WTC11 (cell line): Measurements from ENCODE around the gene SLC6A16. TPM values are rescaled to one million over a fixed set of nuclear protein-coding genes. Genes with fewer than 3 reads are reported as not detected.

Source experiments
- ATAC-seq: fragments of 200-7000 bp; cut with Tn5 transposase; 2 replicates; pipeline ENCODE4 v1.10.0; 2021; ENCODE audit warnings: mild to moderate bottlenecking, moderate library complexity
- CTCF ChIA-PET: fragments of 300-600 bp; sonication (Branson Sonifier 250); formaldehyde crosslinking; loops from one replicate; lab custom pipeline; 2021; ENCODE audit warnings: antibody characterized with exemption; lab: Charles Lee
- POLR2A ChIA-PET: fragments of 350-600 bp; sonication (Branson Sonifier 250); formaldehyde crosslinking; loops from one replicate; lab custom pipeline; 2021; ENCODE audit warnings: antibody characterized with exemption; lab: Charles Lee
- DNase-seq: peaks from one replicate; pipeline ENCODE4 v3.0.0; 2021; ENCODE audit warnings: low spot score
- H3K27ac Mint-ChIP-seq: 2 replicates; pipeline ENCODE4 v1.8.0; 2021; ENCODE audit warnings: mixed read lengths
- H3K27me3 Mint-ChIP-seq: 2 replicates; pipeline ENCODE4 v1.8.0; 2021; ENCODE audit warnings: low read depth, mild to moderate bottlenecking, moderate library complexity, mixed read lengths
- H3K36me3 Mint-ChIP-seq: 2 replicates; pipeline ENCODE4 v1.8.0; 2021; ENCODE audit warnings: mixed read lengths
- H3K4me1 Mint-ChIP-seq: 2 replicates; pipeline ENCODE4 v1.8.0; 2022; ENCODE audit warnings: mixed read lengths
- H3K4me3 Mint-ChIP-seq: 2 replicates; pipeline ENCODE4 v1.8.0; 2021; ENCODE audit warnings: mild to moderate bottlenecking, moderate library complexity, mixed read lengths
- H3K9me3 Mint-ChIP-seq: 2 replicates; pipeline ENCODE4 v1.8.0; 2021; ENCODE audit warnings: mixed read lengths
- FOXK1 ChIP-seq: sonication (generic); formaldehyde crosslinking; IDR thresholded peaks from 2 replicates; pipeline ENCODE4 v1.8.0; 2022; ENCODE audit warnings: mild to moderate bottlenecking, moderate library complexity, missing genetic modification reagents
- HMGA2 ChIP-seq: fragments of 250-450 bp; sonication (Bioruptor Pico); IDR thresholded peaks from 2 replicates; pipeline ENCODE4 v1.4.0; 2021; ENCODE audit warnings: mild to moderate bottlenecking, moderate library complexity
- NR3C1 ChIP-seq: sonication (generic); formaldehyde crosslinking; conservative IDR thresholded peaks from 2 replicates; pipeline ENCODE4 v1.8.1; 2023; ENCODE audit warnings: low read depth, mild to moderate bottlenecking, missing genetic modification reagents
- TEAD4 ChIP-seq: sonication (generic); formaldehyde crosslinking; IDR thresholded peaks from 2 replicates; pipeline ENCODE4 v1.8.0; 2022; ENCODE audit warnings: mild to moderate bottlenecking, missing genetic modification reagents
- TP53 ChIP-seq: sonication (generic); formaldehyde crosslinking; IDR thresholded peaks from 2 replicates; pipeline ENCODE4 v1.8.1; 2023; ENCODE audit warnings: mild to moderate bottlenecking, missing genetic modification reagents
- ZNF263 ChIP-seq: sonication (generic); formaldehyde crosslinking; IDR thresholded peaks from 2 replicates; pipeline ENCODE4 v1.8.1; 2022; ENCODE audit warnings: low read depth, mild to moderate bottlenecking, moderate library complexity, missing genetic modification reagents
- ZNF317 ChIP-seq: sonication (generic); formaldehyde crosslinking; IDR thresholded peaks from 2 replicates; pipeline ENCODE4 v1.8.1; 2023; ENCODE audit warnings: low read depth, mild to moderate bottlenecking, moderate library complexity, missing genetic modification reagents, borderline replicate concordance
- total RNA-seq: library from RNA; stranded (reverse); gene quantifications from 3 replicates; pipeline ENCODE4 v1.2.3, GENCODE V29; 2021
- TF ChIP-seq, protein P1 (sequence below): fragments of 250-450 bp; sonication (Bioruptor Pico); IDR thresholded peaks from 2 replicates; pipeline ENCODE4 v1.8.0; 2021; ENCODE audit warnings: mild to moderate bottlenecking
- TF ChIP-seq, protein P2 (sequence below): sonication (generic); formaldehyde crosslinking; IDR thresholded peaks from 2 replicates; pipeline ENCODE4 v1.8.1; 2023; ENCODE audit warnings: mild to moderate bottlenecking, missing genetic modification reagents, moderate library complexity
- TF ChIP-seq, protein P3 (sequence below): fragments of 250-450 bp; sonication (Bioruptor Pico); IDR thresholded peaks from 2 replicates; pipeline ENCODE4 v2.1.2; 2022; ENCODE audit warnings: mild to moderate bottlenecking, moderate library complexity
- TF ChIP-seq, protein P4 (sequence below): sonication (generic); formaldehyde crosslinking; conservative IDR thresholded peaks from 2 replicates; pipeline ENCODE4 v1.8.1; 2022; ENCODE audit warnings: mild to moderate bottlenecking, missing genetic modification reagents
- TF ChIP-seq, protein P5 (sequence below): sonication (generic); formaldehyde crosslinking; IDR thresholded peaks from 2 replicates; pipeline ENCODE4 v1.8.1; 2023; ENCODE audit warnings: mild to moderate bottlenecking, missing genetic modification reagents
- TF ChIP-seq, protein P6 (sequence below): sonication (generic); formaldehyde crosslinking; IDR thresholded peaks from 2 replicates; pipeline ENCODE4 v1.8.1; 2022; ENCODE audit warnings: mild to moderate bottlenecking, missing genetic modification reagents, moderate library complexity, borderline replicate concordance

SLC6A16 gene
- total RNA-seq, 1 experiment from 2014 or later: 1.5 TPM

DNA sequence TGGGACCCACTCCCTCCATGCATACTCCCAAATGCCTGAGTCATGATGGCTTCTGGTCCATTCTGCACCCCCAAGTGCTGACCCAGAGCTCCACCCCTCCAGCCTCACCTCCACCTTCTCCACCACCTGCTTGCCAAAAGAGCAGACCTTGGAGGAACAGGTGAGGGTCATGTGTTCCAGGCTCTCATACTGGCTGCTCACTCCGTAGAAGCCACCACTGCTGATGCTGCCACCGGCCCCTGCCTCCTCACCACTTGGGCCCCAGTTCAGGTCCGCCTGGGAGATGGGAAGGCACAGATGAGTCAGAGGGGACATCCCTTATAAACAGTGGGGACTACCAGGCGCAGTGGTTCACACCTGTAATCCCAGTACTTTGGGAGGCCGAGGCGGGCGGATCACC lies 18.1 kb upstream of the SLC6A16 start:
- no peak for DNase-seq
- CTCF ChIA-PET: no interaction called here
- ATAC-seq: no peak
- Mint-ChIP-seq H3K36me3 (peaks cover 75% of the 10 kb centered on the region), H3K27me3 (peaks cover 7% of the 10 kb centered on the region), H3K9me3 (no peaks in the 10 kb centered on the region), H3K4me3 (no peak overlapping the region), H3K27ac (no peak overlapping the region), H3K4me1 (peaks cover 17% of the 10 kb centered on the region)
- TF ChIP-seq, protein P1, sequence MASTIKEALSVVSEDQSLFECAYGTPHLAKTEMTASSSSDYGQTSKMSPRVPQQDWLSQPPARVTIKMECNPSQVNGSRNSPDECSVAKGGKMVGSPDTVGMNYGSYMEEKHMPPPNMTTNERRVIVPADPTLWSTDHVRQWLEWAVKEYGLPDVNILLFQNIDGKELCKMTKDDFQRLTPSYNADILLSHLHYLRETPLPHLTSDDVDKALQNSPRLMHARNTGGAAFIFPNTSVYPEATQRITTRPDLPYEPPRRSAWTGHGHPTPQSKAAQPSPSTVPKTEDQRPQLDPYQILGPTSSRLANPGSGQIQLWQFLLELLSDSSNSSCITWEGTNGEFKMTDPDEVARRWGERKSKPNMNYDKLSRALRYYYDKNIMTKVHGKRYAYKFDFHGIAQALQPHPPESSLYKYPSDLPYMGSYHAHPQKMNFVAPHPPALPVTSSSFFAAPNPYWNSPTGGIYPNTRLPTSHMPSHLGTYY (CRISPR knock-in tag): no peak
- TF ChIP-seq, protein P2, sequence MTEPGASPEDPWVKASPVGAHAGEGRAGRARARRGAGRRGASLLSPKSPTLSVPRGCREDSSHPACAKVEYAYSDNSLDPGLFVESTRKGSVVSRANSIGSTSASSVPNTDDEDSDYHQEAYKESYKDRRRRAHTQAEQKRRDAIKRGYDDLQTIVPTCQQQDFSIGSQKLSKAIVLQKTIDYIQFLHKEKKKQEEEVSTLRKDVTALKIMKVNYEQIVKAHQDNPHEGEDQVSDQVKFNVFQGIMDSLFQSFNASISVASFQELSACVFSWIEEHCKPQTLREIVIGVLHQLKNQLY (CRISPR knock-in tag): no peak
- TF ChIP-seq NR3C1 (CRISPR knock-in tag): no peak
- TF ChIP-seq ZNF263 (CRISPR knock-in tag): no peak
- POLR2A ChIA-PET: interaction anchor here (0.5 kb wide), 1 partner anchor 19 kb away, joined by 3 read pairs; the partner anchor contains the start of gene TEAD2

DNA sequence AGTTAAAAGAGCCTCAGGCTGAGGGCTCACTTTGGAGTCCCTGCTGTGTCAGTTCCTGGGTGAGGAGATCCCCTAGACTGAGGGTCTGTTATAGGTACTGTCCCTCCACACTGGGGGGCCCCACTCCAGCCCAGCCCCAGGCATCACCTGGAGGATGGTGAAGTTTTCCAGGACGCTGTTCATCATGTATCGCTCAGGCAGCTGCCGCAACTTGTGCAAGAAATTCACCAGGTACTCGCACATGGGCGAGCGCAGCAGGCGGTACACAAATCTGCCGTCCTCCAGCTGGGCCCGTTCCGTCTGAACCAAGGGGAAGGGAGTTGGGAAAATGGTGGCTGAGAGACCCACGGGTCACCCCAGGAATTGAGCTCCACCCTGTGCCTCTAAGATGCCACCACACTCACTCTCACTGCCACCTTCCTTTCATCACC lies 17.3 kb upstream of the SLC6A16 start:
- no peaks in the 10 kb centered on the region for H3K9me3 Mint-ChIP-seq
- ATAC-seq (no peak), DNase-seq (no peak)
- H3K27ac Mint-ChIP-seq: no peak overlapping the region
- TF ChIP-seq ZNF317 (CRISPR knock-in tag) (no peak), TEAD4 (CRISPR knock-in tag) (no peak), FOXK1 (no peak), HMGA2 (CRISPR knock-in tag) (no peak), TP53 (CRISPR knock-in tag) (no peak)
- TF ChIP-seq, protein P3, sequence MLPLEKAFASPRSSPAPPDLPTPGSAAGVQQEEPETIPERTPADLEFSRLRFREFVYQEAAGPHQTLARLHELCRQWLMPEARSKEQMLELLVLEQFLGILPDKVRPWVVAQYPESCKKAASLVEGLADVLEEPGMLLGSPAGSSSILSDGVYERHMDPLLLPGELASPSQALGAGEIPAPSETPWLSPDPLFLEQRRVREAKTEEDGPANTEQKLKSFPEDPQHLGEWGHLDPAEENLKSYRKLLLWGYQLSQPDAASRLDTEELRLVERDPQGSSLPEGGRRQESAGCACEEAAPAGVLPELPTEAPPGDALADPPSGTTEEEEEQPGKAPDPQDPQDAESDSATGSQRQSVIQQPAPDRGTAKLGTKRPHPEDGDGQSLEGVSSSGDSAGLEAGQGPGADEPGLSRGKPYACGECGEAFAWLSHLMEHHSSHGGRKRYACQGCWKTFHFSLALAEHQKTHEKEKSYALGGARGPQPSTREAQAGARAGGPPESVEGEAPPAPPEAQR (CRISPR knock-in tag): no peak
- TF ChIP-seq, protein P4, sequence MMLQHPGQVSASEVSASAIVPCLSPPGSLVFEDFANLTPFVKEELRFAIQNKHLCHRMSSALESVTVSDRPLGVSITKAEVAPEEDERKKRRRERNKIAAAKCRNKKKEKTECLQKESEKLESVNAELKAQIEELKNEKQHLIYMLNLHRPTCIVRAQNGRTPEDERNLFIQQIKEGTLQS (CRISPR knock-in tag): no peak
- TF ChIP-seq, protein P1 (CRISPR knock-in tag): no peak
- TF ChIP-seq, protein P5, sequence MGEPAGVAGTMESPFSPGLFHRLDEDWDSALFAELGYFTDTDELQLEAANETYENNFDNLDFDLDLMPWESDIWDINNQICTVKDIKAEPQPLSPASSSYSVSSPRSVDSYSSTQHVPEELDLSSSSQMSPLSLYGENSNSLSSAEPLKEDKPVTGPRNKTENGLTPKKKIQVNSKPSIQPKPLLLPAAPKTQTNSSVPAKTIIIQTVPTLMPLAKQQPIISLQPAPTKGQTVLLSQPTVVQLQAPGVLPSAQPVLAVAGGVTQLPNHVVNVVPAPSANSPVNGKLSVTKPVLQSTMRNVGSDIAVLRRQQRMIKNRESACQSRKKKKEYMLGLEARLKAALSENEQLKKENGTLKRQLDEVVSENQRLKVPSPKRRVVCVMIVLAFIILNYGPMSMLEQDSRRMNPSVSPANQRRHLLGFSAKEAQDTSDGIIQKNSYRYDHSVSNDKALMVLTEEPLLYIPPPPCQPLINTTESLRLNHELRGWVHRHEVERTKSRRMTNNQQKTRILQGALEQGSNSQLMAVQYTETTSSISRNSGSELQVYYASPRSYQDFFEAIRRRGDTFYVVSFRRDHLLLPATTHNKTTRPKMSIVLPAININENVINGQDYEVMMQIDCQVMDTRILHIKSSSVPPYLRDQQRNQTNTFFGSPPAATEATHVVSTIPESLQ: no peak
- TF ChIP-seq, protein P6, sequence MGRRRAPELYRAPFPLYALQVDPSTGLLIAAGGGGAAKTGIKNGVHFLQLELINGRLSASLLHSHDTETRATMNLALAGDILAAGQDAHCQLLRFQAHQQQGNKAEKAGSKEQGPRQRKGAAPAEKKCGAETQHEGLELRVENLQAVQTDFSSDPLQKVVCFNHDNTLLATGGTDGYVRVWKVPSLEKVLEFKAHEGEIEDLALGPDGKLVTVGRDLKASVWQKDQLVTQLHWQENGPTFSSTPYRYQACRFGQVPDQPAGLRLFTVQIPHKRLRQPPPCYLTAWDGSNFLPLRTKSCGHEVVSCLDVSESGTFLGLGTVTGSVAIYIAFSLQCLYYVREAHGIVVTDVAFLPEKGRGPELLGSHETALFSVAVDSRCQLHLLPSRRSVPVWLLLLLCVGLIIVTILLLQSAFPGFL (CRISPR knock-in tag): no peak
- CTCF ChIA-PET: no interaction called here
- no peak overlapping the region for H3K4me3 Mint-ChIP-seq
- H3K36me3 Mint-ChIP-seq: peaks cover 67% of the 10 kb centered on the region
- POLR2A ChIA-PET: no interaction called here
- peaks cover 20% of the 10 kb centered on the region for H3K4me1 Mint-ChIP-seq
- H3K27me3 Mint-ChIP-seq: peaks cover 15% of the 10 kb centered on the region
